Fibroblast of peridontal ligament (primary cell): Measurements from ENCODE around the gene LRP2BP.
A peak's percentile ranks its signal among the peaks of the same experiment; 100 is the strongest.

Experiments used
- DNase-seq: peaks from one replicate; pipeline ENCODE4 v3.0.0-alpha.2; 2010; ENCODE audit errors: extremely low read depth

LRP2BP gene

GRCh38 chr4:185395238-185395955 lies at the start of gene LRP2BP:
Gene LRP2BP, minus strand, starts transcription at chr4:185395924. Its CDS starts 17,738 bp downstream, at chr4:185378186.
- peak; percentile 96 for DNase-seq

DNA sequence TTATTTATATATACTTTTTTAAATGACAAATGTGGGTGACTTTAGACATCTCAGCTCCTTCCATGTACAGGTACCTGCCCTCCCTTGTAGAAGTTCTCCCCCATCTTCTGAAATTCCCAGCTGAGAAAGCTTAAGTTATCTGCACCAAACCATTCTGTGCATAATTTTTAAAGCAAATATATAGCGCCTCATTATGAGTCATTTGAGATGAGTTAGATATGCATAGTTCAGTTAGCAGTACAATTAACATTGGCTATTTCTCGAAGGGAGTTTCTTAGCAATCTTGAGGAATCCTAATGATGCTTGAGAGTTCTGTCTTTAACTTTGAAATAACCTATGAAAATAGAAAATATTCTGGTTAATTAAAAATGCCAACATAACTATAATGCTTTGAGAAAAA lies 49.5 kb upstream of the LRP2BP start:
- DNase-seq: no peak

DNA sequence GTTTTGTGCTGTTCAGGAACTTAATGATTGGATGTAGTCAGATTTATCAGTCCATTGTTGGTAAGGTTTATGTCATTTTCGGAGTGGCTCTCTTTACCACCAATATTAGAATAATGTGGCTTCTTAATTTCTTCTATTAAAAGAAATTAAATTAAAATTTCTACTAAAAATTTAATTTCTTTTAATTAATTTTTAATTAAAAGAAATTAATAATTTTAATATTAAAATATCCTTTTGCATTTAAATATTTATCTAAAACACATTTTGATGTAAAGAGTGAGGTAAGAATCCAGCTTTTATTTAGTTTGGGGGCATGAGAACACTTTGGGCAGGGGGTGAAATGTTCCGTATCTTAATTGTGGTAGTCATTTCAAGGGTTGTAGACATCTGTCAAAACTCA lies 45.8 kb upstream of the LRP2BP start:
- DNase-seq: no peak

DNA sequence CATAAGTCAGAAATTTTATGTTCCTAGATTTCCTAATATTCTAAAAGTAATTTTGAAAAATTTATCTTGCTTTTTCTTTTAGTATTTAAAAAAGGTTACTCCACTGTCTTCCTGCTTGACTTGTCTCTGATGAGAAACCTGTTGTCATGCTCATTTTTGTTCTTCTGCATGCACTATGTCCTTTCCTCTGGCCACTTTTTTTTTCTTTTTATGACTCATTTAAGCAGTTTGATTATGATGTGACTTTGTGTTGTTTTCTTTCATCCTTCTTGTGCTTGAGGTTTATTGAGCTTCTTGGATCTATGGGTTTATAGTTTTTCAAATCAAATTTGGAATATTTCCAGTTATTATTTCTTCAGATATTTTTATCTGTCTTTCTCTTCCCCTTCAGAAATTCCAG lies 42.1 kb upstream of the LRP2BP start:
- DNase-seq: no peak

DNA sequence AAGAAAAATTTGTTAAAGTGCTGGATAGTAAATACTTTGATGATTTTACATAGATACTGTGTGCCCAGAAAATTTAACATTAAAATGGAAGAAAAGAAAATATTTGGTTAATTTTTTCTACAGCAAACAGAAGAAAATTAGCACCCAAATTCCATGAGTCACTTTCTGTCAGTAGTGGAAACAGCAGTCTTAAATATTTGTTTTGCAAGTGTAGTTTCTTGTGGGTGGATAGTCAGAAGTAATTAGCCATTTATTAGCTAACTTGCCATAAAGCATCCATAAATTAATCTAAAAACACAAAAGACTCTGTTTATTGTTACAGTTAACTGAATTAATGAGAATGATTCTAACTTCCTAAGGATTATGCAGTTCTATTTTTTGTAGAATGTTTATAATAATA lies 39.7 kb upstream of the LRP2BP start:
- DNase-seq: no peak

DNA sequence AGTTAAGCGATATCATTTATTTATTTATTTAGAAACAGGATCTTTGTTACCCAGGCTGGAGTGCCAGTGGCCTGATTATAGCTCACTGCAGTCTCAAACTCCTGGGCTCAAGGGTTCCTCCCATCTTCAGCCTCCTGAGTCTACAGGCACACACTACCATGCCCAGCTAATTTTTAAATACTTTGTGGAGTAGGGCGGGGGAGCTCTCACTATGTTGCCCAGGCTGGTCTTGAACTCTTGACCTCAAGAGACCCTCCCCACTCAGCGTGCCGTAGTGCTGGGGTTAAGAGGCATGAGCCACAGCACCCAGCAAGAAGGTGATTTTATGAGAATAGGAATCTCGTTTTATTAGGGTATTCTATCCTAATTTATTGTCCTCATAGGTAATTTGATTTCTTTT lies 33.9 kb upstream of the LRP2BP start:
- DNase-seq: no peak

GRCh38 chr4:185426960-185427688 lies 31.4 kb upstream of the LRP2BP start:
- DNase-seq: no peak

GRCh38 chr4:185425647-185426352 lies 30.1 kb upstream of the LRP2BP start, which contains the start of gene UFSP2:
Gene UFSP2, minus strand, starts transcription at chr4:185425964. Its CDS starts 96 bp downstream, at chr4:185425868.
- peak; percentile 94 for DNase-seq

DNA sequence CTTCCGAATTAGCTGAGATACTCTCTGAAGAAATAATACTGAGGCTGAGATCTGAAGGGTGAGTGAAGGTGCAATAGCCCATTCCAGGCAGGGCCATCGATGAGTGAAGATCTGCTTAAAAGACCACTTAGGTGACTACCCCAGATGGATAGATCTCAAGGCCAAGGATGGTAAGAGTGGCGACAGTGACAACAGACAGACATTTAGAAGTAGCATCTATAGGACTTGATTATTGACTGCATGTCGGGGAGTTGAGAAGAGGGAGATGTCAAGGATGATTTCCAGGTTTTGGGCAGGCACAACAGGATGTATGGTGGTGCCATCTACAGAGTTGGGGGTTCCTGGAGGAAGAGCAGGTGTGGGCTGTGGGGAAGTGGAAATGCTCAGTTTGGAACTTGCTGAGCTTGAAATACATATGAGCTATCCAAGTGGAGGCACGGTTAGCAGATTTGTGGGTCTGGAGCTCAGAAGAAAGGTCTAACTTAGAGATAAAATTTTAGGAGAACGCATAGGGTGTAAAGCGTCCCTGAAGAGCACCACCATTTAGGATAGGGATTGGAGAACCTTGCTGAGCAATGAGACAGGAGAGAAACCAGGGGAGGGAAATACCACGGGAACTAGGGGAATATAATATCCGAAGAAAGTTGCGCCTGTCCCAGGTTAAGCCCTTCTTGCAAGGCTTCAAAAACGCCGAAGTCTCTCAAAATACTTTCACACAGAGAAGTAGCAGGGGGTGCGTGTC lies 29.4 kb upstream of the LRP2BP start:
- peak; percentile 60 for DNase-seq

DNA sequence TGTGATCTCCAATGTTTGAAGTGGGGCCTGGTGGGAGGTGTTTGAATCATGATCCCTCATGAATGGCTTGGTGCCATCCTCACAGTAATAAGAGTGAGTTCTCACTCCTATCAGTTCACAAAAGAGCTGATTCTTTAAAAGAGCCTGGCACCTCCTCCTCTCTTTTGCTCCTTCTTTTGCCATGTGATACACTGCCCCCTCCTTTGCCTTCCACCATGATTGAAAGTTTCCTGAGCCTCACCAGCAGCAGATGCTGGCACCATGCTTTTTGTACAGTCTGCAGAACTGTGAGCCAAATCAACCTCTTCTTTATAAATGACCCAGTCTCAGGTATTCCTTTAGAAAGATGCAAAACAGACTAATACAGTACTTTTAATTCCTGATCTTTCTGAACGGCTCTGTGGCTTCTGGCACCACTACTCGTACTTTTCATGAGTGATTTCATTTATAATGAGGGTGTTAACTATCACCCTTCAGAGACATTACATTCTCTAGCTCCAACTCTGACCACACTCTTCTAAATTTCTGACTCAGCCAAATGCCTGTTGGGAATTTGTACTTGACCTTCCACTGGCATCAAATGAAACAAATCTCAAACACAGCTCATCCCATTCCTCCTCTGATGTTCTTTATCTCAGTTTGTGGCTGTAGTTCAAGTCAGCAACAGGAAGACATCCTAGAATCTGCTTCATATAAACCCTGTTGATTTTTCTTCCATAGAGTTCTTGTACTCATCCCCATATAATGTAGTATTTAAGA lies 25.8 kb upstream of the LRP2BP start:
- DNase-seq: peak; percentile 71

DNA sequence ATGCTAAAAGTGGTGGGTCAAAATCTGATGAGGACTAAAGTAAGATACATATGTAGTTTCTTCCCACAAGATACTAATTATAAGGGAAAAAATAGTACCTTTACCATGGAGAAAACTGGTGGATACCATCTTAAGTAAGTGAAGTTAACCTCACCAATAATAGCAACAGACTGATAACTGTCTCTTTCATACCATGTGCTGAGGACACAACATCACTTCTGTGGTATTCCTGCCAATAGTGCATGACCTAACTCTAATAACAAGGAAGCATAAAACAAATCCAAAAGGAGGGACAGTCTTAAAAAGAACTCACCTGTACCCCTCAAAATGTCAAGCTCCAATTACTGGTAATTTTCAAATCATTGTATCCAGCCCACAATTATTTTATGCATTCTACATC lies 21.2 kb upstream of the LRP2BP start:
- no peak for DNase-seq

- no peak for DNase-seq
Observed at GRCh38 chr4:185412412-185412811, 16.7 kb upstream of the LRP2BP start.

- DNase-seq: no peak
Observed at GRCh38 chr4:185411849-185412248, 16.1 kb upstream of the LRP2BP start.

GRCh38 chr4:185408432-185408831 lies 12.7 kb upstream of the LRP2BP start:
- DNase-seq: no peak

DNA sequence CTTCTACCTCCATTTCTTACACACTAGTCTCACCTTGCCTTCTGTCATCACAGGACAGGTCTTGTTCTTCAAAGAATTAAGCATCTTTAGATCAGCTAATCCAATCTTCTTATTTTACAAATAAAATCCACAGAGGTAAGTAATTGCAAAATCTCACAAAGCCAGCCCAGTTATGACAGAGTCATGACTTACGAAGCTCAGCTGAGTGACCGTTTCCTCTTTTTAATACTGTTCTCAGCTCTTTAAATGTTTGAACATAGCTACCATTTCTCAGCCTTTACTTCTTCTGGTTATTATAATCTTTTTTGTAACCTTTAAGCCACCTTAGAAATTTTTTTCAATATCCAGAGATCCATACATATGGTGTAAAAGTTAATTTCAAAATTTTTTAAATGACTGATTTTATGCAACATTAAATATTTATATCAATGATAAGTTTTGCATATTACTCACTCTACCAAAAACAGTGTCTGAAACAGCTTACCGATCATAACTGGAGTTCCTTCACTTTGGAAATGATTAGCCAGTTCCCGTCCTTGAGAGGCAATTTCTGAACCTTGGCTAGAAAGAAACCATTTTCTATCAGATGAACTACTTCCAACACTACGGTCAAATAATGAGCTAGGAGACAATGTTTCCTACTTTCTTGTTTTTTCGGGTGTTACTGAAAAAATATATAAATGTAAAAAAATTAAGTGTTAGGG lies 9.7 kb upstream of the LRP2BP start:
- no peak for DNase-seq

DNA sequence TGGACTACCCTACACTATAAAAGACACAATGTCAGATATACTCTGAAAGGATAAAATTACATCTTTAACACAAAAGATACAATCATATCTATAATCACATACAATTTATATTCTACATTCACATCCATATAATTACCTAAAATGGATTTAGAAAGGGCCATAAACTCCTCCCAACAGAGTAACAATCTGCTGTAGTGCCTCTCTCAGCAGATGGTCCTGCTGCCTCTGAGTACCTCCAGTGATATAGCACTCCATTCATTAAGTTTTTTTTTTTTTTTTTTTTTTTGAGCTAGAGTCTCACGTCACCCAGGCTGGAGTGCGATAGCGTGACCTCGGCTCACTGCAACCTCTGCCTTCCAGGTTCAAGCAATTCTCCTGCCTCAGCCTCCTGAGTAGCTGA lies 8.3 kb upstream of the LRP2BP start:
- DNase-seq: no peak

- no peak for DNase-seq
Observed at GRCh38 chr4:185399466-185399865, 3.7 kb upstream of the LRP2BP start.

DNA sequence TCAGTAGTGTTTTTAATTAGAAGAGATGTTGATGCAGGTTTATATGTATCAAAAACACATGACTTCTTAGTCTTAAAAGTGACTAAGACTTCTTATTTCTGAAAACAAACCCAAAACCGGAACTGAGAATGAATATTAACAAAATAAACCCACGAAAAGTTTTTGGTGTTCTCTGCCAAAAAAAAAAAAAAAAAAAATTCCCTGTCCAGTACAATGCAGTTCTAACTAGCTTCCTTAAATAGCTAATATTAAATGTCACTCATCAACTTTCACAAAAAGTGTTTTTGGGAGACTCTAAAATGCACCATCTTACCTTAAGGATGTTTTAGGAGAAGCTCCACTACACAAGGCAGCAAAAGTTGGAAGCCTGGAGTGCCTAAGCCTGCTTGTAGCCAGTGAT lies 2.9 kb upstream of the LRP2BP start:
- DNase-seq: no peak

GRCh38 chr4:185396724-185397385 lies 1.1 kb upstream of the LRP2BP start, which contains the start of gene ANKRD37:
Gene ANKRD37, plus strand, starts transcription at chr4:185396841. Its CDS starts 83 bp downstream, at chr4:185396924.
- peak; percentile 10 for DNase-seq
